NCI-H526 (cell line): Measurements from ENCODE around the gene ACSL6.
A peak's percentile ranks its signal among the peaks of the same experiment; 100 is the strongest.

ENCODE experiments used
- DNase-seq, 2 experiments: peaks; one replicate each; lab custom pipeline; 2025; lab: John Stamatoyannopoulos, UW

ACSL6 gene

DNA sequence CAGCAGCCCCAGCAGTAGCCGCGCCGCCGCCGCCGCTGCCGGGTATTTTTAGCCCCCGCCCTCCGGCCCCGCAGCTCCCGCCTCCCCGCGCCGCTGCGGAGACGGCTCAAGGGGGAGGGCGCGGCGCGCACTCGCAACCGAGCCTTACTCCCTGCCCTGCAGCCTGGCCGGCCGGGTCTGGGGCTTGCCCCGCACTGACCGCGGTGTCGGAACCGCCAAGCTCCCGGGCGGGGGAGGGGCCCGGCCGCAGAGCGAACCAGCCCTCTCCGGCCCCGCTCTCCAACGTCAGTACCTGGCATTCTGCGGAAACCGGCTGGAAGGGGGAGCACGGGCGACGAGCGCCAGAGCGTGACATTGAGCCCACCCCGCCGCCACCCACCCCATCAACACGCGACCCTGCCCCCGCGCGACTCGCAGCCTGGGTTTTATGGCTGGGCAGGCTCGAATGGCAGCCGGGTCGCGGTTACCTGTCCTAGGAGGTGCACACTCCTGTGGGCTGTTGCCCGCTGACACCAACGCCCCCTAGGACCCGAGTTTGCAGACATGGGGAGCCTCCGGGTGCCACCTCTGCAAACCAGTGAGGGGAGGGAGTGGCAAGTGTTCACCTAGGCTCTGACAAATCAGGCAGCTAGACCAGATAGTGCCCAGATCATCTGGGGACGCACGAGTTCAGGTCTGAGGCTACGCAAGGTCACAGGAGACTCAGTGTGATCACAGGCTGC is at the start of gene ACSL6:
TSS of gene ACSL6 (minus strand) at position 37 of the 722 bp plus-strand sequence. CDS start 105 bp downstream, outside the sequence.
- DNase-seq, result peak in 1 of 2 experiments; percentile 51

GRCh38 chr5:132060501-132061161 is 49.2 kb upstream of the ACSL6 start, which contains the start of gene IL3:
TSS of gene IL3 (plus strand) at chr5:132060655. CDS start at chr5:132060707, 52 bp downstream.
- DNase-seq, result no peak

DNA sequence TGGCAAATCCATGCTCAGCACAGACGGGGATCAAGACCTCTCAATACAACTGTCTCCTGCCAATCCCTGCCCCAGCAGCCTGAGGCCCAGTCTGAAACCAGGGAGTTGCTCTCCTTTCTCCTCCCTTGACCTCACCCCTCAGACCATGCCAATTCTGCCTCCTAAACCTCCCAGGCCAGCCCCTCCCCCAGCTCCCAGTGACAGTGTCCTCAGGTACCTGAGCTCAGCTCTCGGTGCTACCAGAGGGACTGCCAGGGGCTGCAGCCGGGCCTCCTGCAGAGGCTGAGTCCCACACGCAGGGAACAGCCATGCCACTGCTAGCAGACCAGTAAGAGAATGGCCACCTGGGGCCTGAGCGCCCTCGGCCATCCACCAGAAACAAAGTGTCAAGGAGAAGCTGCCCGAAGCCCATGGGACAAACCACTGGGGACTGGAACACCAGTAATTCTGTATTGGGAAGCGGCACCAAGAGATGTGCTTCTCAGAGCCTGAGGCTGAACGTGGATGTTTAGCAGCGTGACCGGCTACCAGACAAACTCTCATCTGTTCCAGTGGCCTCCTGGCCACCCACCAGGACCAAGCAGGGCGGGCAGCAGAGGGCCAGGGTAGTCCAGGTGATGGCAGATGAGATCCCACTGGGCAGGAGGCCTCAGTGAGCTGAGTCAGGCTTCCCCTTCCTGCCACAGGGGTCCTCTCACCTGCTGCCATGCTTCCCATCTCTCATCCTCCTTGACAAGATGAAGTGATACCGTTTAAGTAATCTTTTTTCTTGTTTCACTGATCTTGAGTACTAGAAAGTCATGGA is 48.4 kb upstream of the ACSL6 start:
- no peak for DNase-seq

GRCh38 chr5:132059043-132059695 is 47.7 kb upstream of the ACSL6 start:
- DNase-seq, result no peak

DNA sequence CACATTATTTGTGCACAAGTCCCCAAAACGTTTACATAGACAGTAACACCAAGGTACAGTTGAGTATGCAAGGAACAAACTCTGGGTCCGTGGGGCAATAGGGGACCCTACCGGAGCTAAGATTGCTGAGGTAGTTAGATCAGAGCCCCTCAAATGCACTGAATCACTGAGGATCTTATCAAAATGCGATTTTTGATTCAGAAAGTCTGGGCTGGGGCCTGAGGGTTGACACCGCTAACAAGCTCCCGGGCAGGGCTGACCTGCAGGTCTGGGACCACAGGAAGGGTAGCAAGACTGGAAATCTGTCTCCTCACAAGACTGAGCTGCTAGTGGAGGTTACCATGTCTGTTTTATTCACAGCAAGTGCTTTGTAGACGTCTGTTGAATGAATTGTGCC is 47.2 kb upstream of the ACSL6 start:
- no peak for DNase-seq

DNA sequence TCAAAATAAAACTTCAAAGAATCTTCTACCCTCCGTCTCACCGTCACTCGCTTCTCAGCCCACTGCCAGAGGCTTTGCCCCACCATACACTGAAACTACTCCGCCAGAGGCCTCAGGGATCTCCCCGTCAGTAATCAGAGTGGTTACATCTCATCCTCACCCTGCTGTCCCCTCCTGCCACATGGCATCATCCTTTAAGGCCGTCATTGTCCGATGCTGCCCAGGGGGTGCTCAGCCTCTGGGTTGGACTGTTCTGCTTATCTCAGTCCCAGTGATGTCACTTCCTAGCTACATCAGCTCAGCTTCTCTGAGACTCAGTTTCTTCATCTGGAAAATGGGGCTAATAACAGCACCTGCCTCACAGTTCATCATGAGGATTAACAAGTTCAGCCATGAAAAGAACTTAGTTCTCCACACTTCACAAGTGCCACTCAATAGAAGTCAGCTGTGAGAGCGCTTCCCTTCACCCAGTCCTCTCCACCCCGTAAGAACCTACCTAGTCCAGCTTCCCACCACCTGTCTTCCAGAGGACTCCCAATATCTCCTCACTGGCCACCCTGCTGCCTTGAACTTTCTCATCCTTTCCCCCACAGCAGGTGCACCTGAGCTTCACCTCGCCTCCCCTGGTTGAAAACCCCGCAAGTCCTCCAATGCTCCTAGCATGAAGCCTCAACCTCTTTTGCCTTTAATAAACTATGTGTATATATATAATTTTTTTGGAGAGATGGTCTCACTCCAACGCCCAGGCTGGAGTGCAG is 46.2 kb upstream of the ACSL6 start:
- no peak for DNase-seq

- DNase-seq, result no peak
Measured at GRCh38 chr5:132056610-132057497, 45.4 kb upstream of the ACSL6 start.

GRCh38 chr5:132055808-132056609 is 44.6 kb upstream of the ACSL6 start:
- peak in 1 of 2 experiments; percentile 9 for DNase-seq

- DNase-seq, result no peak
Measured at GRCh38 chr5:132055441-132055807, 44.0 kb upstream of the ACSL6 start.

- no peak for DNase-seq
Measured at GRCh38 chr5:132054697-132055440, 43.4 kb upstream of the ACSL6 start.

DNA sequence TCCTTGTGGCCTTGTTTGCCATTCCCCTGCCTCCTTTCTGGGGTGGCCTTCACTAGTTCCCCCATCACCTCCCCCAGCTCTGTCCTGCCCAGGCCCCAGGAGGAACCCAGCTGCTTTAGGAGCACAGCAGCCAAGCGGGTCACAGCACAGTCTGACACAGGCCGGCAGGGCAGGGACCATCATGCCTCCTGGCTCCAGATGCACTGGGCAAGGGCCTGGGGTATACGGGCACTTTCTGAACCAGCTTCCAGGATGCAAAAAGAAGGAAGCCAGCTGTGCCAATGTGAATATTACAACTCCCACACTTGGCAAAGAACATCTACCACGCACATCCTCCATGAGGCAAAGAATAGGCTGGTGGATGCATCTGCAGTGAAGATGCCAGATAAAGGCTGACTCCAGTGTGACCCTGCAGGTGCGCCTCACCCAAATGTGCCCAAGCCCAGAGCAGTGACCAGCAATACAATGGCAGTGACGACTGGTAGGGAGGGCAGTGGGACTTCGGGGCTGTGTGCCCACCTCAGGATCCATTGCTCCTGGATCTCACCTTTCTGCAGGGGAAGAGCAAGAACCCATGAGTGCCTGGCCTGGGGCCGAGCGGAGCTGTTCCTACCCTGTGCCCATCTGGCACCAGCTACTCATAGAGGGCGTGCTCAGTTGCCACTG is 42.7 kb upstream of the ACSL6 start:
- no peak for DNase-seq

DNA sequence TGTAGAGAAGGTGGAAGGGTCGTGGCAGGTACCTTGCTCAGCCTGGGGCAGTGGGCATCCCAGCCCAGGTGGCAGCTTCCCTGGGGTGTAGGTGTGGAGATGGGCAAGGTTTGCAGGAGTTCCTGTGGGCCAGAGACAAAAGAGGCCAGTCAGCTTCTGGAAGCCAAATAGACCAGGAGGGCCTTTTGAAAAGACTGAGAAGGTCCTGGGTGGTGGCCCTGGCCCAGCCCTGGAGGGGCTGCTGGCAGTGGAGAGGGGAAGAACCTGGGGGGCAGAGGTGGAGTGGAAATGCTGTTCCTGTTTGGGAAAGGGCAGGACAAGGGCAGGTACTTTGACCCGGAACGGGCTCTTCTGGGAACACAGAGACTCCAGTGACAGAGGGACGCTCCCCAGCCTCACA is 42.0 kb upstream of the ACSL6 start:
- no peak for DNase-seq

GRCh38 chr5:132052520-132052919 is 41.1 kb upstream of the ACSL6 start:
- DNase-seq, result no peak

DNA sequence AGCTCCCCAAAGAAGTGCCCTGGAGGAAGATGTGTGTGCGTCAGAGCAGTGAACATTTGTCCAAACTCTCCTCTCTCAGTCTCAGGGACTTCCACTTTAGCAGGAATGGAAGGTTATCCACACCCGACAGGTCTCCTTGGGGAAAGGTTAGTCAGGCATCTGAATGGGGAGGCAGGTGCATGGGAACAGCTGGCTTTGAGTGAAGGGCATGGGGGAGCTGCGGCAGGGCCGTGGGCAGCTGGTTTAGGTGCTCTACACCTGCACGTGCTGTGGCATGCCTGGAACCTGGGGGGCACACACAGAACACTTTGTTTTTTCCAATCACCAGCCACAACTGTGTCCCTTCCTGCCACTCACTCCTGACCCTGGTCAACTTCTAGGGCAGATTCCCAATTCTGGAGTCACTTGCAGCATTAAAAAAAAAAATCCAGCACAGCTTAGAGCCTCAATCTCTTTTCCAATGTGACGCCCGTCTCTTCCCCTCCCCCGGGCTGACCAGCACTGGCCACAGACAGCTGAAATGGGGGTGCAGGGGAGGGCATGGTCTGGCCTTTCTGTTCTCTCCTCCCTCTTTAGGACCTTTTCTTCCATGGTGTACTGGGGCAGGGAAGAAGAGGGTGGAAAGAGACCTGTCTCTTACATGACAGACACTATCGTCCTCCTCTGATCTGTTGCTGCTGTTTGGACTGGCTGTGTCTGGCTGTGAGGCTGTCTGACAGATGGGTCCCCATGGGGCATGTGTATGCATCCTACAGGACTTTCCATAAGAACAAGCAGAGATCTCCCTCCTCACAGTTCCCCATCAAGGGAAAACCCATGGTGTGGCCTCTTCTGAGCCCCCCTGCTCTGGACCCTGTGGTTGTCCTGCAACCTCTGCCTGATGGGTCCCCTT is 39.4 kb upstream of the ACSL6 start:
- peak in 1 of 2 experiments; percentile 3 for DNase-seq

DNA sequence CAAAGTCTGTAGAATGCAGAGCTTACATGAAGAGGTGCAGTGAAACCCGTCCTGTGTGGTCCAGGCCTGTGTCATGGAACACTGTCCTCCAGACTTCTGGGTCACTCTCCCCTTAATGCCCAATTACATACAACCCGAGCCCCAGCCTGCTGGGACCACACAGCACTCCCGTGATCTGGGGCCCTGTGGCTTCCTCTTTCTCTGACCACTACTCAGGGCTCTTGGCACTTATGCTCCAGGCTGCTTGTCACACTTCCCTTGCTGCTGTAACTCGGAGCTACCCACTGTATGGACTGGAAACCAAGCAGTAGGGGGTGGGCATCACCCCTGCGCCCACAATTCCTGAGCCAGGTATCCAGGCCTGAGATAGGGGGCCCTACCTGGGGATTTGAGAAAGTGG is 38.7 kb upstream of the ACSL6 start:
- no peak for DNase-seq

GRCh38 chr5:132049559-132049958 is 38.1 kb upstream of the ACSL6 start:
- no peak for DNase-seq

DNA sequence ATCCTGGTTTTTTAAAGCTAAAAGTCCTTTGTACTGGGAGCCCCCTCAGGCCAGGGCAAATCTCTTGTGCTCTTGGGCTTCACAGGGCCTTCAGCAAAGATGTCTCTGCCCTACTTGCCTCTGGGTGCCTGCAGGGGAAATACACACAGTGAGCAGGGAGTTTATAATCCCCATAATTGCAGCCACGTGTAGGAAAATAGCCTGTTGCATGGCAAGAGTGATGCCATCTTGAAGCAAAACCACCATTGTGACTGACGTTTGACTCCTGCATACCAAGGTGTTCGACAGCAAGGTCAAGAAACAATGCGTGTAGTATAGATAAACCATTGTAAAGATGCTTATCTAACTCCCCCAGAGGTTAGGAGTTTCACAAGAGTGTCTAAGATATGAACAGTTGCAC is 37.6 kb upstream of the ACSL6 start:
- no peak for DNase-seq
